NCI-H510A treated with DMSO at 0.1 percent for 48 hours (cell line): ENCODE data around the gene CNR2.
A peak's percentile ranks its signal among the peaks of the same experiment; 100 is the strongest.
"Not testable (repeated sequence)": the region's sequence is repeated elsewhere in the genome, so short reads cannot be mapped to it uniquely, and the experiment has no call there.

ENCODE experiments used
- DNase-seq: peaks from one replicate; lab custom pipeline; 2025; lab: John Stamatoyannopoulos, UW

The CNR2 gene

GRCh38 chr1:23916209-23917131, 3.3 kb upstream of the CNR2 start:
- peak; percentile 50 for DNase-seq

DNA sequence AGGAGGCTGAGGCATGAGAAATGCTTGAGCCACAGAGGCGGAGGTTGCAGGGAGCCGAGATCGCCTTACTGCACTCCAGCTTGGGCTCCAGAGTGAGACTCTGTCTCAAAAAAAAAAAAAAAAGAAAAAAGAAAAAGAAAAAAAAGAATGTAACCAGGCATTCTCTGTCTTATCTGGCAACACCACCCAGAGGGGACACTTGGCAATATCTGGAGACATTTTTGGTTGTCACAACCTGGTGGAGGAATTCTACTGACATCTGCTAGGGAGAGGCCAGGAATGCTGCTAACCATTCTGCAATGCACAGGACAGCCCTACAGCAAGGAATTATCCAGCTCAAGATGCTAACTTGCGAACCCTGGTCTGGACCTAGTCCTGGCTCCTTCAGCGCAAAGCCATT, 2.3 kb upstream of the CNR2 start:
- no peak for DNase-seq

DNA sequence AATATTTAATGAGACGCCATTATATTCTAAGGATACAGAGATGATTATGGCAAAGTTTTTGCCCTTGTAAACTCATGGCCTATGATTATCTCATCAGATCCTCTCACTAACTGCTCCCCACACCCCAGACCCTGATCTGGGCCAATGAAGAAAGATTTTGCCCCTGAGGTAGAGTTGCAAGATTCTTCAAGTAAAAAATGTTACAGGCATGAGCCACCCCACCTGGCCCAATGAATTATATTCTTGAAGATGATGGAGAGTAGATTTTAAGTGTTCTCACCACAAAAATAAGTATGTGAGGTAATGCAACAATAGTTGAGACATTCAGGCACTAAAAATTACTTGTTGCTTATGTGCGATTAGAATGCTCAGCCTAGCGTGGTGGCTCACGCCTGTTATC, 1.8 kb upstream of the CNR2 start:
- DNase-seq, result no peak

DNA sequence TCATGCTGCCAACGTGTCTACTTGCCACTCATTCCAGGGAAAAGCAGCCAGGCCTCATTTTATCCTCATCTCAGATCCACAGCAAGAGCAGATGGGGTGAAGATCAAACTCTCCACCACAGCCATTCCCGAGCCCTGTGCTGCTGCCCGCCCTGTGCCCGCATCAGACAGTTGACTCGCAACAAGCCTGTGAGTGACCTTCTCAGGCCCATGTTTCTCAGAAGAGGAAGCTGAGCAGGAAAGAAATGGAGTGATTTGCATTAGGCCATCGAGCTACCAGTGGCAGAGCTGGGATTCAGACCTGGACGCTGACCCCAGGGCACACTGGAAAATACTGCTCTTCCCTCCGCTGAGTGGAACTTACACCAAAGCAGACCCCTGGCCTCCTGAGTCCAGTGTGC, 1.2 kb downstream of the CNR2 start:
- DNase-seq, result no peak

DNA sequence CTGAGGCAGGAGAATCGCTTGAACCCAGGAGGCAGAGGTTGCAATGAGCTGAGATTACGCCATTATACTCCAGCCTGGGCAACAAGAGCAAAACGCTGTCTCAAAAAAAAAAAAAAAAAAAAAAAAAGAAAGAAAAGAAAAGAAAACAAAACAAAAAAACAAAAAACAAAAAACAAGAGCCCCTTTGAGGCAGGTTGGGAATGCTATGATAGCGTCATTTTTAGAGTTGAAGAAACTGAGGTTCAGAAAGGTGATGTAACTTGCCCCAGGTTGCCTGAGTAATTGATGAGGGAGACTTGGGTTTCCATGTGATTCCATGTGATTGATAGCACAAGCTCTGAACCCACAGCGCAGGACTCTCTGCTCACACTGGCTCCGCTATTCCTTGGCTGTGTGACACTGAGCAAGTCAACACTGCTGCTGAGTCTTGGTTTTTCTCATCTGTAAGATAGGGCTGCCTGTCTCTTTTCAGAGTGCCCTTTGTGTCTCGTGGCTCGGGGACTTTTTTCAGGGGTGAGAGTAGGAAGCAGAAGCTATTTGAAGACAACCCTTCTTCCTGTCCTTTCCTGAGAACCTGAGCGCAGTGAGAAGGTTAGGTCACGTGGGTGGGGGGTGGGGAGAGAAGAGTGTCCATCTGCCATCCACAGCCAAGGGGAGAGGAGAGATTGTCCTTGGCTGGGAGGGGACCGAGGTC, 2.5 kb downstream of the CNR2 start:
- no peak for DNase-seq

- DNase-seq, result no peak
Measured at GRCh38 chr1:23910144-23910543, 3.0 kb downstream of the CNR2 start.

- DNase-seq, result no peak
Measured at GRCh38 chr1:23909412-23909811, 3.8 kb downstream of the CNR2 start.

DNA sequence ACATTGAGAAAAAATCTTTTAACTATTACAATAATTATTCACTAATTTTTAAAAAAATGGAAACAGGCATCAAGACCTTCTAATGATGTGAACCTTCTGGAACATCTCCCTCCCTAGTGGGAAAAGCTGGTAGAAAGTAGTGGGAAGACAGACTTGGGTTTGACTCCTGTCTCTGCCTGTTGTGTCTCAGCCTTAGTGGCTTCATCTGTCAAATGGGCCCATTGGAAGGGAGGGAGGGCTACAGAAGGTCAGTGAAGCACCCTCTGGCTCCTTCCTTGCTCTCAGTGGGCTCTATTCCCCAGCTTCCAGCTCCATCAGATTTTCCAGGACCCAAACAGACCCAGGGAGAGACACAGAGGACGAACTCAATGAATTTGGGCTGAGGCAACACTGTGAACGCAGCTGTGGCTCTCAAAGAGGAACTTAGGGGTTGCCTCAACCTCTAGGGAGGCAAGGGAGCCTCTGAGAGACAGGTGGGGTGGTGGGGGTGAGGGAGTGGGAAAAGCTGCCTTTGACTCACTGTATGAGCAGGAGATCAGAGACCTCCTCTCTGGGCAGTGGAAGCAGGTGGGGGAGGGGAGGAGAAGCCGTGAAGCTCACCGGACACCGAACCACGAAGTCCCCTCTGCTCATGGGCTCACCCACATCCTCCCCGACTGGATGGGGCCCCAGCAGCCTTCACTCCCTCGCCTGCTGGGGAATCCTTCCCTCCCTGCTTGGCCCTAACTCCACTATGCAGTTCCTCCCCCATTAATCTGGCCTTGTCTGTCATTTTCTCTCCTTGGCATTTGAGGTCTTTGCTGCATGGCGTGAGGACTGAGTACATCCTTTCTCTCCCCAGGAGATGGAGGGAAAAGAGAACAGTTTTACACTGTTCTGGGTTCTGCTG, 4.5 kb downstream of the CNR2 start:
- no peak for DNase-seq

DNA sequence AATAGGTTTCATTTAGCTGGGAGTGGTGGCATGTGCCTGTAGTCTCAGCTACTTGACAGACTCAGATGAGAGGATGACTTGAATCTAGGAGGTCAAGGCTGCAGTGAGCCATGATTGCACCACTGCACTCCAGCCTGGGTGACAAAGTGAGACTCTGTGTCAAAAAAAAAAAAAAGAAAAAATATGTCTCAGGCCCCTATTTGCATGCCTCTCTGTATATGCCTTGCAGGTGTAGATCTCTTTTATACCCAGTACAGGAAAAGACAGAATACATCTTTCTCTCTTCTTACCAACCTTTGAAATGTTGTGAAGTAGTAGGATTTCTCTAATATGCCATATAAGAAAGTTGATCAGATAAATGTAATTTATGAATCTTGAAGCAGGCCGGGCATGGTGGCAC, 6.4 kb downstream of the CNR2 start:
- no peak for DNase-seq

GRCh38 chr1:23905461-23906025, 7.6 kb downstream of the CNR2 start:
- no peak for DNase-seq

- no peak for DNase-seq
Measured at GRCh38 chr1:23904748-23905357, 8.3 kb downstream of the CNR2 start.

GRCh38 chr1:23903754-23904153, 9.4 kb downstream of the CNR2 start:
- no peak for DNase-seq

GRCh38 chr1:23902321-23903278, 10.6 kb downstream of the CNR2 start:
- no peak for DNase-seq

GRCh38 chr1:23900017-23900416, 13.1 kb downstream of the CNR2 start:
- DNase-seq, result not testable (repeated sequence)

GRCh38 chr1:23899070-23899469, 14.1 kb downstream of the CNR2 start:
- no peak for DNase-seq

GRCh38 chr1:23897083-23897482, 16.1 kb downstream of the CNR2 start:
- DNase-seq, result no peak

DNA sequence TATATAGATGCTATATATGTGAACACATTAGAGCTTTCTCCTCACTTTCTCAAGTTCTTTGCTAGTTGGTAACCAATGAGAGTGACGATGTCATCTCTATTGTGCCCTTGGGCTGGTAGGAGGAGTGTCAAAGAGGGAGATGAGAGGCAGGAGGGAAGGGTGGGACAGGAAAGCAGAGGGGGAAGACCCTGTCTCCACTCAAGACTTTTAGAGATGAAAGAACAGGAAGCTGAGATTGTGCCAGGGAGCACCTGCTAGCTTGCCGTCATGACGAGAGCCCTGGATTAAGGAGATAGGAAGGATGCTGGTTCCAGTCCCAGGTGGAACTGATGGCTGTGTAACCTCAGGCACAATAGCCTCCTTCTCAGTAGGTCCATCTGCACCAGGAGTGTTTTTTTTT, 16.7 kb downstream of the CNR2 start:
- DNase-seq, result no peak

DNA sequence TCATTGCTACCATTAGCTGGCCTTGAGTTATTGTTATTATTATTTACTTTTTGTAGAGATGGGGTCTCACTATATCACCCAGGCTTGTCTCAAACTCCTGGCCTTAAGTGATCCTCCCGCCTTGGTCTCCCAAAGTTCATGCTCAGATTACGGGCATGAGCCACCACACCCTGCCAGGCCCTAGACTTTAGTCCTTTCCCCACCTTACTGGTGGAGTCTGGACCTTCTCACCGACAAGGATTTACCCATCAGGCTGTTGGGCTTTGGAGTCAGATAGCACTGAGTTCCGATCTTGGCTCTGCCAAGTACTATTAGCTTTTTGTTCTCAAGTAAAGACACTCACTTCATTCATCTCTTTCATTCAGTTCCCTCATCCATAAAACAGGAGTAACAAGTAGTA, 17.2 kb downstream of the CNR2 start:
- DNase-seq, result no peak

GRCh38 chr1:23895082-23895481, 18.1 kb downstream of the CNR2 start:
- no peak for DNase-seq

GRCh38 chr1:23889074-23889473, 24.1 kb downstream of the CNR2 start:
- no peak for DNase-seq
